ENCODE data around the gene ANKH. TPM values are rescaled to one million over a fixed set of nuclear protein-coding genes. Genes with fewer than 3 reads are reported as not detected.

The ANKH gene
- polyA plus RNA-seq, 1 donor from 2014 or later: 9.9 TPM

DNA sequence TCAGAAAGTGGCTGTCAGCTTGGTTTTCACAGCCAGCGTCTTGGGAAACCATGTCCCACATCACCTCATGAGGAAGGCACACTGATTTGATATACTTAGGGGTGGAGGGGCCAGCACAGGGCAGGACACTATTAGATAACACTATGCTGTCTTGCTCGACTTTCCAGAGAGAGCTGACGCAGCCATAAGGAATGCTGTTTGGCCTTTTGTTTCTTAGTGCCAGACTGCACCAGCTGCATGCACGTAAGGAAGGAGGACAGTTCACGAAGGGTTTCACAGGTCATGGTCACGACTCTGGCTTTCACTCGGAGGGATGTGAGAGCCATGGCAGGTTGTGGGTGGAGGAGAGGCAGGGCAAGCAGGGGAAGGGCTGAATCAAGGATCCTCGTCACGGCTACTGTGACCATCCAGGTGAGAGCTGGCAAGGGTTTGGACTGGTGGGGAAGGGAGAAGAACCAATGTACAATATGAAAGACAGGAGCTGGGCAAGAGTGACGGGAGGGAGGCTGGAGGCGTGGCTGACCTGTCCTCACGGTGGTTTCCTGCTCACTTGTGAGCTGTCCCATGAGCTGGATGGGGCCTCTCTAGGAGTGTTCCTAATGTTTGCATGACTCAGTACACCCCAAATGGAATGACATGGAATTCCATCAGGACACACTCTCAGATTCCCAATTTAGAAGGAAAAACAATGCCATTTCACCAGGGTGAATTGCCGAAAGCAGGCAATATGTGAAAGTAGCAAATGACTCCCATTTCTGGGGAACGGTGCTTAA lies 145.3 kb downstream of the ANKH start:
- H3K27ac ChIP-seq (ENCODE audit: low read length): no peak overlapping the region
- no peak overlapping the region for H2AFZ ChIP-seq (ENCODE audit: low read depth, low read length)
- H3K79me2 ChIP-seq (replicated peaks; ENCODE audit: insufficient read depth, low read length): no peaks in the 10 kb centered on the region
- H3K9ac ChIP-seq (ENCODE audit: low read length): no peak overlapping the region
- H3K9me3 ChIP-seq (ENCODE audit: low read length): no peaks in the 10 kb centered on the region
- no peak for TF ChIP-seq POLR2AphosphoS5 (IDR thresholded peaks at IDR 0.05)
- TF ChIP-seq, protein P1, sequence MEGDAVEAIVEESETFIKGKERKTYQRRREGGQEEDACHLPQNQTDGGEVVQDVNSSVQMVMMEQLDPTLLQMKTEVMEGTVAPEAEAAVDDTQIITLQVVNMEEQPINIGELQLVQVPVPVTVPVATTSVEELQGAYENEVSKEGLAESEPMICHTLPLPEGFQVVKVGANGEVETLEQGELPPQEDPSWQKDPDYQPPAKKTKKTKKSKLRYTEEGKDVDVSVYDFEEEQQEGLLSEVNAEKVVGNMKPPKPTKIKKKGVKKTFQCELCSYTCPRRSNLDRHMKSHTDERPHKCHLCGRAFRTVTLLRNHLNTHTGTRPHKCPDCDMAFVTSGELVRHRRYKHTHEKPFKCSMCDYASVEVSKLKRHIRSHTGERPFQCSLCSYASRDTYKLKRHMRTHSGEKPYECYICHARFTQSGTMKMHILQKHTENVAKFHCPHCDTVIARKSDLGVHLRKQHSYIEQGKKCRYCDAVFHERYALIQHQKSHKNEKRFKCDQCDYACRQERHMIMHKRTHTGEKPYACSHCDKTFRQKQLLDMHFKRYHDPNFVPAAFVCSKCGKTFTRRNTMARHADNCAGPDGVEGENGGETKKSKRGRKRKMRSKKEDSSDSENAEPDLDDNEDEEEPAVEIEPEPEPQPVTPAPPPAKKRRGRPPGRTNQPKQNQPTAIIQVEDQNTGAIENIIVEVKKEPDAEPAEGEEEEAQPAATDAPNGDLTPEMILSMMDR (IDR thresholded peaks at IDR 0.05; ENCODE audit: poor library complexity, severe bottlenecking): no peak
- TF ChIP-seq EP300 (conservative IDR thresholded peaks at IDR 0.05; ENCODE audit: poor library complexity, severe bottlenecking): no peak
- TF ChIP-seq TAF1 (IDR thresholded peaks at IDR 0.05; ENCODE audit: low read depth): no peak
- no peak for TF ChIP-seq MXI1 (conservative IDR thresholded peaks at IDR 0.05; ENCODE audit: poor library complexity, severe bottlenecking)
- TF ChIP-seq, protein P2, sequence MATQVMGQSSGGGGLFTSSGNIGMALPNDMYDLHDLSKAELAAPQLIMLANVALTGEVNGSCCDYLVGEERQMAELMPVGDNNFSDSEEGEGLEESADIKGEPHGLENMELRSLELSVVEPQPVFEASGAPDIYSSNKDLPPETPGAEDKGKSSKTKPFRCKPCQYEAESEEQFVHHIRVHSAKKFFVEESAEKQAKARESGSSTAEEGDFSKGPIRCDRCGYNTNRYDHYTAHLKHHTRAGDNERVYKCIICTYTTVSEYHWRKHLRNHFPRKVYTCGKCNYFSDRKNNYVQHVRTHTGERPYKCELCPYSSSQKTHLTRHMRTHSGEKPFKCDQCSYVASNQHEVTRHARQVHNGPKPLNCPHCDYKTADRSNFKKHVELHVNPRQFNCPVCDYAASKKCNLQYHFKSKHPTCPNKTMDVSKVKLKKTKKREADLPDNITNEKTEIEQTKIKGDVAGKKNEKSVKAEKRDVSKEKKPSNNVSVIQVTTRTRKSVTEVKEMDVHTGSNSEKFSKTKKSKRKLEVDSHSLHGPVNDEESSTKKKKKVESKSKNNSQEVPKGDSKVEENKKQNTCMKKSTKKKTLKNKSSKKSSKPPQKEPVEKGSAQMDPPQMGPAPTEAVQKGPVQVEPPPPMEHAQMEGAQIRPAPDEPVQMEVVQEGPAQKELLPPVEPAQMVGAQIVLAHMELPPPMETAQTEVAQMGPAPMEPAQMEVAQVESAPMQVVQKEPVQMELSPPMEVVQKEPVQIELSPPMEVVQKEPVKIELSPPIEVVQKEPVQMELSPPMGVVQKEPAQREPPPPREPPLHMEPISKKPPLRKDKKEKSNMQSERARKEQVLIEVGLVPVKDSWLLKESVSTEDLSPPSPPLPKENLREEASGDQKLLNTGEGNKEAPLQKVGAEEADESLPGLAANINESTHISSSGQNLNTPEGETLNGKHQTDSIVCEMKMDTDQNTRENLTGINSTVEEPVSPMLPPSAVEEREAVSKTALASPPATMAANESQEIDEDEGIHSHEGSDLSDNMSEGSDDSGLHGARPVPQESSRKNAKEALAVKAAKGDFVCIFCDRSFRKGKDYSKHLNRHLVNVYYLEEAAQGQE (IDR thresholded peaks at IDR 0.05; ENCODE audit: borderline replicate concordance): no peak
- no peak for TF ChIP-seq EZH2 (IDR thresholded peaks at IDR 0.05; ENCODE audit: borderline replicate concordance, insufficient read depth, low read length, poor library complexity, severe bottlenecking)
- no peak for TF ChIP-seq RAD21 (conservative IDR thresholded peaks at IDR 0.05)
- no peak for TF ChIP-seq SMC3 (conservative IDR thresholded peaks at IDR 0.05; ENCODE audit: poor library complexity)
- H3K4me3 ChIP-seq (ENCODE audit: low read length): no peak overlapping the region
- H3K36me3 ChIP-seq (ENCODE audit: insufficient read depth, low read length): no peaks in the 10 kb centered on the region
- no peaks in the 10 kb centered on the region for H4K20me1 ChIP-seq (ENCODE audit: insufficient read depth)
- no peak overlapping the region for H3K4me2 ChIP-seq (ENCODE audit: low read length)
- no peaks in the 10 kb centered on the region for H3K9me2 ChIP-seq (ENCODE audit: insufficient read depth, low read length)
- H3K27me3 ChIP-seq (ENCODE audit: insufficient read depth, low read depth, low read length): no peaks in the 10 kb centered on the region
- no peaks in the 10 kb centered on the region for H3F3A ChIP-seq (ENCODE audit: insufficient read depth, low read length, poor library complexity, severe bottlenecking)

GRCh38 chr5:14724633-14725032 lies 146.9 kb downstream of the ANKH start:
- no peaks in the 10 kb centered on the region for H3K9me3 ChIP-seq (ENCODE audit: low read length)
- no peak overlapping the region for H3K9ac ChIP-seq (ENCODE audit: low read length)
- H3K9me2 ChIP-seq (ENCODE audit: insufficient read depth, low read length): no peaks in the 10 kb centered on the region
- no peaks in the 10 kb centered on the region for H3K27me3 ChIP-seq (ENCODE audit: insufficient read depth, low read depth, low read length)
- H3K79me2 ChIP-seq (replicated peaks; ENCODE audit: insufficient read depth, low read length): no peaks in the 10 kb centered on the region
- H3F3A ChIP-seq (ENCODE audit: insufficient read depth, low read length, poor library complexity, severe bottlenecking): no peaks in the 10 kb centered on the region
- no peak overlapping the region for H3K4me3 ChIP-seq (ENCODE audit: low read length)
- H4K20me1 ChIP-seq (ENCODE audit: insufficient read depth): no peaks in the 10 kb centered on the region
- TF ChIP-seq, protein P2 (IDR thresholded peaks at IDR 0.05; ENCODE audit: borderline replicate concordance): no peak
- TF ChIP-seq EZH2 (IDR thresholded peaks at IDR 0.05; ENCODE audit: borderline replicate concordance, insufficient read depth, low read length, poor library complexity, severe bottlenecking): no peak
- no peak for TF ChIP-seq RAD21 (conservative IDR thresholded peaks at IDR 0.05)
- TF ChIP-seq, protein P1 (IDR thresholded peaks at IDR 0.05; ENCODE audit: poor library complexity, severe bottlenecking): no peak
- no peak for TF ChIP-seq POLR2AphosphoS5 (IDR thresholded peaks at IDR 0.05)
- no peak for TF ChIP-seq SMC3 (conservative IDR thresholded peaks at IDR 0.05; ENCODE audit: poor library complexity)
- TF ChIP-seq MXI1 (conservative IDR thresholded peaks at IDR 0.05; ENCODE audit: poor library complexity, severe bottlenecking): no peak
- TF ChIP-seq TAF1 (IDR thresholded peaks at IDR 0.05; ENCODE audit: low read depth): no peak
- no peak for TF ChIP-seq EP300 (conservative IDR thresholded peaks at IDR 0.05; ENCODE audit: poor library complexity, severe bottlenecking)
- no peak overlapping the region for H3K4me2 ChIP-seq (ENCODE audit: low read length)
- H3K36me3 ChIP-seq (ENCODE audit: insufficient read depth, low read length): no peaks in the 10 kb centered on the region
- no peak overlapping the region for H2AFZ ChIP-seq (ENCODE audit: low read depth, low read length)
- no peak overlapping the region for H3K27ac ChIP-seq (ENCODE audit: low read length)

Data from neural cell (in vitro differentiated cells).